CD4-positive, alpha-beta T cell treated with Interleukin-12 subunit alpha and Interleukin-12 subunit beta, for 1 hour (primary cell): Measurements from ENCODE around the gene IWS1.
"Not testable (repeated sequence)": the region's sequence is repeated elsewhere in the genome, so short reads cannot be mapped to it uniquely, and the experiment has no call there.

Experiments used
- DNase-seq: peaks from one replicate; pipeline ENCODE4 v3.0.0-alpha.2; 2020

Gene IWS1

GRCh38 chr2:127526132-127527000 is at the start of gene IWS1:
Gene IWS1, minus strand, starts transcription at chr2:127526489. Its CDS starts 281 bp downstream, at chr2:127526208.
- peak; percentile 93 for DNase-seq

- DNase-seq: no peak
These were observed 49.7 kb upstream of the IWS1 start for GRCh38 chr2:127575941-127576432.

DNA sequence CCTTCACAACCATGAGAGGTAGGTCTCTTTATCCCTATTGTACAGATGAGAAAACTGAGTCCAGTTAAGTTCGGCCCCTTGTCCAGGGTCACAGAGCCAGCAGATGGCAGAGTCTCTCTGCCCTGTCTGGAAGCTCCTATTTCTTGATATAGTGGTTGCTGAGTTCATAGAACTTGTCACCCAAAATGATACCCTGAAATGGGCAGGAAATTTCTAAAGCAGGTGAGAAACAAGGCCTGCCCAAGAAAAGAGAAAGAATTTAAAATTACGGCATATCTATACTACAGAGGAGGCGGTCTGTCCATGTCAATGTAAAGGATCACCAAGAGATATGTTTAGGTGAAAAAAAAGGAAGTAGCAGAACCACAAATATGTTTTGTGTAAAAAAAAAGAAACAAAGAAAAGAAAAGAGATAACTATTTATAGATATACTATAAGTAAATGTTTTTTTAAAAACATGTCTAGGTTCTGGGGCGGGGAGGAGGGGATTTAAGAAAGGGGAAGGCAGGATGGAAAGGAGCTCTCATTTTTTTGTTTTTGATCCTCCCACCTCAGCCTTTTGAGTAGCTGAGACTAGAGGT is 49.0 kb upstream of the IWS1 start:
- DNase-seq: no peak

DNA sequence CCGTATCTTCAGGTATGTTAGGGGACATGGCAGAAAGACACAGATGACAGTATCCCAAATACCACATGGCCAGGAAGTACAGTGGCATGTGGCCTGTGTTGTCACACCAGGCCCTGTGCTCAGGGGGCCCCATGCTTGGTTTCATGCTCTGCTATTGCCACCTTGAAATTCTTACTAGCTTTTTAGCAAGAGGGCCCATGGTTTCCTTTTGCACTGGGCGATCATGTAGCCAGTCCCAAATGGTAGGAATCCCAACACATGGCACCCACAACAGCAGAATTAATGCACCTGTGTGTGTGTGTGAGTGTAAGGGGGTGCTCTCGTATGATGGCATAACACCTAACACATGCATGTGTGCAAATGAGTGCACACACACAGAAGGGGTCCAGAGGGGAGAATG is 48.4 kb upstream of the IWS1 start:
- no peak for DNase-seq

DNA sequence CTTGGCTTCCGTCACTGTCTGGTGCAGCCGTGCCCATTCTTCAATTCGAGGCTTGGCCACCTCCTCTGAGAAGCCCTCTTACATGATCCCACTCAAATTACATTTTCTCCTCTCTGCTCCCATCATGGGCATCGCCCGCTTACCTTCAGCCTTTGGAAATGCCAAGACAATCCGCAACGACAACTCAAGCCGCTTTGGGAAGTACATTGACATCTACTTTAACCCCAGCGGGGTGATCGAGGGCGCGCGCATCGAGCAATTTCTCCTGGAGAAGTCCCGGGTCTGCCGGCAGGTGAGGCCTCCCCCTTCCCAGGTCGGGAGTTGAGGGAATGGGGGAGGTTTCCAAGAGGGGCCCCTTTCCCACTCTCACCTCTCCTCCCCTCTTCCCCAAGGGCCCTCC is 47.5 kb upstream of the IWS1 start:
- DNase-seq: no peak

GRCh38 chr2:127573298-127573697 is 47.0 kb upstream of the IWS1 start:
- no peak for DNase-seq

DNA sequence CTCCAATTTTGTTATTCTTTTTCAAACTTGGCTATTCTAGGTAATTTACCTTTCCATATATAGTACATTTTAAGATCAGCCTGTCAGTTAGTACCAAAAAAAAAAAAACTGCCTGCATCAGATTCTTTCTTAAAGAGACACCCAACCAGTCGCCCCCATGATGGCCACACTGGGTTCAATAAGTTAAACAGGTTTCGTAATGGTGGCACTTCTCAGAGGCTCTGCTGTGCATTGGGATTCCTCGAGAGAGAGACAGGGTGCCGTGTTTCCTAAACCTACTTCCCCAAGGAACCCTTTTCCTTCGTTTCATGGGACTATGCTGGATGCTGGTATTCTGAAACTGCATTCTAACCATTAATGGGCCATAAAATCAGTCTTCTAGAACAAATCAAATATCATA is 46.6 kb upstream of the IWS1 start:
- DNase-seq: no peak

DNA sequence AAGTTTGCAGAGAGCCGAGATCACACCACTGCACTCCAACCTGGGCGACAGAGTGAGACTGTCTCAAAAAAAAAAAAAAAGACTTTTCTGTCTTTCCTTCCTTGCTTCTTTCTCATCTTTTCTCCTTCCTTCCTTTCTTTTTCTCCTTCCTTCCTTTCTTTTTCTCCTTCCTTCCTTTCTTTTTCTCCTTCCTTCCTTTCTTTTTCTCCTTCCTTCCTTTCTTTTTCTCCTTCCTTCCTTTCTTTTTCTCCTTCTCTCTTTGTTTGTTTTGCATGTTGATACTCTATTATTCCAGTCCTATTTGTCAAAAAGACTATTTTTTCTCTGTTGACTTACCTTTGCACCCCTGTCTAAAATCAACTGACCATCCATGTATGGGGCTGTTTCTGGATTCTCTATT is 46.1 kb upstream of the IWS1 start:
- not testable (repeated sequence) for DNase-seq

- DNase-seq: no peak
These were observed 44.3 kb upstream of the IWS1 start for GRCh38 chr2:127570282-127571250.

- no peak for DNase-seq
These were observed 43.4 kb upstream of the IWS1 start for GRCh38 chr2:127569666-127570065.

DNA sequence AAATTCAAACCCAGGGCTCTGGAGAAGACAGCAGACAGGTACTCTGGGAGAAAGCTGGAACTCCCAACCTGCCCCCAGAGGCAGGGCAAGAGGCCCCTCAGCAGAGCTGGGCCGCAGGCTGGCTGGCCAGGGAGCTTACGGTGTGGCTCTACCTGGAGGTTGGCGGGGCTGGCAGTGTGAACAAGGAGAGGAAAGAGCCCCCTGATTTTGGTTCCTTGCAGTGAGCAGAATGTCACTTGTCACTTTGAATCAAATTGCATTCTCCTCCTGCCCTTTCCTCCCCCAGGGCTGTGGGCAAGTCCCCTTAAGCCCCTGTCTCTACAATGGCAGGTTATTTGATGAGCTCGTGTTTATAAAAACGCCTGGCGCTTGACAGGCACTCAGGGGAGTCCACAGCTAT is 41.8 kb upstream of the IWS1 start:
- DNase-seq: no peak

DNA sequence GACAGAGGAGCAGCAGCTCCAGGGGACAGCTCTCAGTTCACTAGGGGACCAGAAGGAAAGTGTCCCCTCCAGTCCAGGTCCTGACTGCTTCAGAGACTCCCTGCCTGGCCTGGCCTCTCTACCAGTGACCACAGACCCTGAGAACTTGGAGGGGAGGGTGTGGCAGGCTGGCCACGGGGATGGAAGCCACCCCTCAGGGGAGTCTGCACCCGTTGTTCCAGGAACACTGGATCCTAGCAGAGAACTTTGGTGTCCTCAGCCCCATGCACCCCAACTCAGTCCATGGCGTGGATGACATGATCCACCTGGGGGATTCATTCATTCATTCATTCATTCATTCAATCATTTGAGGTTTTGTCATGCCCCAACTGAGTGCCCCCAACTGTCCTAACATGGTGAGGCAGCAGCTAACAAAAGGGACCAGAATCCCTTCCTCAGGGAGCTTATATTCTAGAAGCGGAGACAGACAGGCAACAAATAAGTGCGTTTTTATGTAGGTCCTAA is 41.1 kb upstream of the IWS1 start:
- no peak for DNase-seq

DNA sequence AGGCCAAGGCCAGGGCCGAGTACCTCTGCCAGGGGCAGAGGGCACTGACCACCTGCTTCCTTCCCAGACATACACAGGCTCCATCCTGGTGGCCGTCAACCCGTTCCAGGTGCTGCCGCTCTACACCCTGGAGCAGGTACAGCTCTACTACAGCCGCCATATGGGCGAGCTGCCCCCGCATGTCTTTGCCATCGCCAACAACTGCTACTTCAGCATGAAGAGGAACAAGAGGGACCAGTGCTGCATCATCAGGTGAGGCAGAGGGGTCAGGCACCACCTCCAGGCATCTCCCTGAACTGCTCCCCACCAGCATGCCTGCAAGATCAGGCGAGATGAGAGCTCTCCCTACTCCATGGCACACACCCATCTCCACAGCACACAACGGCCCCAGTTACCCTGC is 40.3 kb upstream of the IWS1 start:
- no peak for DNase-seq

DNA sequence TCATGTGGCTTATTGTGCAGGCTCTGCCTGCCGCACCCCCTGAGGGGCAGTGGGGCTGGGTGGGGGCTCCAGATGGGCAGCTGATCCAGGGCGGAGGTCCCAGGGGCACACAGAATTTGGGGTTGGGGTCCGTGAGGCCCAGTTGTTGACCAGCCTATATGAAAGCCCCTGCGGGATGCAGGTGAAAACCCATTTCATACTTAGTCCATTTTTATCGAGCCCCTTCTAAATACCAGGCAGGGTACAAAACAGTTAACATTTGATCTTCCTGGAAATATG is 39.8 kb upstream of the IWS1 start:
- no peak for DNase-seq

GRCh38 chr2:127565261-127566138 is 39.2 kb upstream of the IWS1 start:
- DNase-seq: no peak

DNA sequence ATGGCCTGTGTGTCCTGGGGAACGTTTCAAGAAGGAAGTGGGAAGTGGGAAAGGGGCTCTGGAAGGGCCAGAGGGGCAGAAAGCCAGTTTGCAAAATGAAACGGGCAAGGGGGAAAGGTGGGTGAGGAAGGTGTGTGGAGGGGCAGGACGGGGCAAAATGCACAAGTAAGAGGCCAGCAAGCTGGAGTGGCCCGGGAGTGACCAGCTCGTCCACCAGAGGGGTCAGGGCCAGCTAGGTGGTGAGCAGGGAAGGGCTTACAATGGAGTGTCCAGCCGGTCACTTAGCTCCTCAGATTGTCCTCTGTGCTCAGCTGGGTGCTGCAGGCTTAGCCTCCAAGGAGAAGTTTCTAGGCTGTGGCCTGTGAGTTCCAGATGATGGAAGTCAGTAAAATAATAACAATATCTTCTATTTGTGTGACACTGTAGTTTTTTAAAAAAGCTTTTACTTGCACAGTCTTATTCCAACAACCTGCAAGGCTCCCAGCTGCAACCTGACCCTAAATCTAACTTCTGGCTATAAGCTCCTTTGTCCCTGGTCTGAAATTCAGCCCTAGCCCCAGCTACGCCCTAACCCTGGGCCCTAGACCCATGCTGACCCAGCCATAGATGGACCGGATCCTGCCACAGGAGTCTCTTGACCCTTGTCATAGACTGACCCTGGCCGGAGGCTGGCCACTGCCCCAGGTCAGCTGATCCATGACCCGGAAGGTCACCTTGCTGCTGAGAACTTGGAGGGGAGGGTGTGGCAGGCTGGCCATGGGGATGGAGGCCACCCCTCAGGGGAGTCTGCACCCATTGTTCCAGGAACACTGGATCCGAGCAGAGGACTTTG is 38.4 kb upstream of the IWS1 start:
- no peak for DNase-seq

- DNase-seq: no peak
These were observed 37.5 kb upstream of the IWS1 start for GRCh38 chr2:127563458-127564428.

DNA sequence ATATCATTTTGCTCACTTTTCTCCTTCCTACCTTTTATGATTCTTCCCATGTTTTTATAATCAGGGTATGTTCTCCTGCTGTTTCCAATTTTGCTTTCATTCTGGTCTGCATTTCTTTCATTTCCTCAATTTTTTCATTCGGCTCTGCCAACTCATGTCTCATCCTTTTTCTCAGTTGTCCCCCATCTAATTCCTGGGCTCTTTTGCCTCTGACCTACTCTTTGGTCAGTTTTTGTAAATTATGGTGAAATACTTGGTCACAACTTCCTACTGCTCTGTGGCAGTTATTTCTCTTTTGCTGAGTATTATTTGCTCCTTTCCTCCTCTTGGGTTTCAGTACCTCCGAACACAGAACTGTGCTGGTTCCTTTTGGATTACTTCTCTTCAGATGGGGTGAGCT is 36.6 kb upstream of the IWS1 start:
- no peak for DNase-seq

DNA sequence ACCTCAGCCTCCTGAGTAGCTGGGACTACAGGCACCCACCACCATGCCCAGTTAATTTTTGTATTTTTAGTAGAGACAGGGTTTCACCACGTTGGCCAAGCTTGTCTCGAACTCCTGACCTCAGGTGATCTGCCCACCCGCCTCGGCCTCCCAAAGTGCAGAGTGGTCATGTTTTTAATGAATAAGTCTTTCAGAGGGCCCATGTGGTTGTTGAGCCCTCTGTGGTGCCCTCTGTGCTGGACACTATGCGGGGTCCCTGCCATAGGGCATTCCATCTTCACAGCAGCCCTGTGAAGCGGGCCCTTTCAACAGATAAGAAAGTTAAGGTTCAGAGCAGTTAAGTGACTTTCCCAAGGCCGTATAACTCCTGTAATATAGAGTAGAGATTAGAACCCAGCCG is 35.1 kb upstream of the IWS1 start:
- no peak for DNase-seq

DNA sequence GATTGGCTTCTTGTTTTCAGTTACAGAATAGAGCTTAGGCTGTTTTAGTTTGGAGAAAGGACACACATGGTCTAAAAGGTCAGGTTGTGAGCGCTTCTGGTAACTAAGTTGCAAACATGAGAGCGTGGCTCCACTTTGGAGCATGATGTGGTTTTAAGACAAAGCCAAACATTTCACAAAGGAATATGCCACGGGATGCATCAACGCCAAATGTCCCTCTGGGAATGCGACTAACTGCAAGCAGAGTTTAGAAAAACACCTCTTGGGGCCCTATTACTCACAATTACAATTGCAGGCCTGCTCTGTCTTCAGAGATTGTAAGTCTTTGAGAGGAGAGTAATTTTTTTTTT is 34.6 kb upstream of the IWS1 start:
- no peak for DNase-seq
